NB4 (cell line): ENCODE data around the gene SLC35E1.
"Not testable (repeated sequence)": the region's sequence is repeated elsewhere in the genome, so short reads cannot be mapped to it uniquely, and the experiment has no call there.

ENCODE experiments used
- DNase-seq: peaks from one replicate; pipeline ENCODE4 v3.0.0; 2010; ENCODE audit warnings: low read depth
- H3K4me3 ChIP-seq: one replicate; pipeline ENCODE4 v1.5.1; 2011; ENCODE audit warnings: mild to moderate bottlenecking, low read depth, low read length, moderate library complexity
- MYC ChIP-seq: IDR thresholded peaks from 2 replicates; pipeline ENCODE4 v1.6.1; 2011; ENCODE audit warnings: low read depth, low read length
- POLR2A ChIP-seq: IDR thresholded peaks from 2 replicates; pipeline ENCODE4 v1.6.1; 2011; ENCODE audit warnings: mild to moderate bottlenecking; ENCODE audit not compliant: insufficient read length; ENCODE audit errors: extremely low read depth
- TF ChIP-seq, protein P1 (sequence below): IDR thresholded peaks from one replicate; pipeline ENCODE4 v1.5.1; 2012; ENCODE audit warnings: low read depth, low read length

Gene SLC35E1

DNA sequence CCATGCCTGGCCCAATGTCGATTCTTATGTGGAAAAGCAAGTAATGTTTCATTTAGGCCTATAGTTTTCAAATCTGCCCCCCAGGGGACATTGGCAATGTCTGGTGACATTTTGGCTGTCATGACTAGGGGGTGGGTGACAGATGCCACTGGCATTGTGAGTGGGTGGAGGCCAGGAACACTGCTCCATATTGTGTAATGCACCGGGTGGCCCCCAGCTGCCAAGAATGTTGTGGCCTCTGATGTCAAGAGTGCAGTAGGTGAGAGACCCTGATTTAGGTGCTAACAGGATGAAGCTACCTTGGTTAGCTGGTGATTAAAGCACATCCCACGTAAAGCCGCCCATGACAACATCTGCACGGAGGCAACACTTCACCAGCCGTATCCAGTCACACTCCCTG is 65.3 kb downstream of the SLC35E1 start:
- TF ChIP-seq POLR2A (no peak), MYC (no peak)
- TF ChIP-seq, protein P1, sequence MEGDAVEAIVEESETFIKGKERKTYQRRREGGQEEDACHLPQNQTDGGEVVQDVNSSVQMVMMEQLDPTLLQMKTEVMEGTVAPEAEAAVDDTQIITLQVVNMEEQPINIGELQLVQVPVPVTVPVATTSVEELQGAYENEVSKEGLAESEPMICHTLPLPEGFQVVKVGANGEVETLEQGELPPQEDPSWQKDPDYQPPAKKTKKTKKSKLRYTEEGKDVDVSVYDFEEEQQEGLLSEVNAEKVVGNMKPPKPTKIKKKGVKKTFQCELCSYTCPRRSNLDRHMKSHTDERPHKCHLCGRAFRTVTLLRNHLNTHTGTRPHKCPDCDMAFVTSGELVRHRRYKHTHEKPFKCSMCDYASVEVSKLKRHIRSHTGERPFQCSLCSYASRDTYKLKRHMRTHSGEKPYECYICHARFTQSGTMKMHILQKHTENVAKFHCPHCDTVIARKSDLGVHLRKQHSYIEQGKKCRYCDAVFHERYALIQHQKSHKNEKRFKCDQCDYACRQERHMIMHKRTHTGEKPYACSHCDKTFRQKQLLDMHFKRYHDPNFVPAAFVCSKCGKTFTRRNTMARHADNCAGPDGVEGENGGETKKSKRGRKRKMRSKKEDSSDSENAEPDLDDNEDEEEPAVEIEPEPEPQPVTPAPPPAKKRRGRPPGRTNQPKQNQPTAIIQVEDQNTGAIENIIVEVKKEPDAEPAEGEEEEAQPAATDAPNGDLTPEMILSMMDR = no peak
- no peak for DNase-seq
- no peak overlapping the region for H3K4me3 ChIP-seq

DNA sequence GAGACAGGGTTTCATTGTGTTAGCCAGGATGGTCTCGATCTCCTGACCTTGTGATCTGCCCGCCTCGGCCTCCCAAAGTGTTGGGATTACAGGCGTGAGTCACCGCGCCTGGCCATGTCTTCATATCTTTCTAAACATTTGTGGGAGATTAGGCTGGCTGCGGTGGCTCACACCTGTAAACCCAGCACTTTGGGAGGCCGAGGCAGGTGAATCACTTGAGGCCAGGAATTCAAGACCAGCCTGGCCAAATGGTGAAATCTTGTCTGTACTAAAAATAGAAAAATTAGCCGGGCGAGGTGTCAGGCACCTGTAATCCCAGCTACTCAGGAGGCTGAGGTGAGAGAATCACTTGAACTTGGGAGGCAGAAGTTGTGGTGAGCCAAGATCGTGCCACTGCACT is 66.1 kb downstream of the SLC35E1 start:
- H3K4me3 ChIP-seq, DNase-seq: not testable (repeated sequence)

DNA sequence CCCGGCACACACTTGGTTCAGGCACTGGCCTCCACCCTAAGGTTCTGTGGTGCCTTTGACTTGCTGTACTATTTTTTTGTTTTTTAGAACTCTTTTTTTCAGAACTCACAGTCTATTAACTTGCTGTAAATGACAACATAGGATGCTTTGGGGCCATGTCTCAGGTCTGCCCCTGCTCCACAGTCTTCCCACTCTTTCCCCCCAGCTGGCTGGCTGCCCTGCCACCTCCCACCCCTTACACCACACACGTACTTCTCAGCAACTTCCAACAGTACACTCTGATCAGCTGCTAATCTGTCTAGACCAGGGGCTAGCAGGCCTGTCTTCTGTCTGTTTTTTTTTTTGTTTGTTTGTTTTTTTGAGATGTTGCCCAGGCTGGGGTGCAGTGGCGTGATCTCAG is 67.9 kb downstream of the SLC35E1 start:
- H3K4me3 ChIP-seq = no peak overlapping the region
- TF ChIP-seq, protein P1 = no peak
- no peak for DNase-seq
